Measurements from ENCODE around the gene RTF2. TPM values are rescaled to one million over a fixed set of nuclear protein-coding genes. Genes with fewer than 3 reads are reported as not detected.
"Not testable (repeated sequence)": the region's sequence is repeated elsewhere in the genome, so short reads cannot be mapped to it uniquely, and the experiment has no call there.

Gene RTF2
- total RNA-seq, 2 experiments from 2014 or later: 118 to 125 TPM

DNA sequence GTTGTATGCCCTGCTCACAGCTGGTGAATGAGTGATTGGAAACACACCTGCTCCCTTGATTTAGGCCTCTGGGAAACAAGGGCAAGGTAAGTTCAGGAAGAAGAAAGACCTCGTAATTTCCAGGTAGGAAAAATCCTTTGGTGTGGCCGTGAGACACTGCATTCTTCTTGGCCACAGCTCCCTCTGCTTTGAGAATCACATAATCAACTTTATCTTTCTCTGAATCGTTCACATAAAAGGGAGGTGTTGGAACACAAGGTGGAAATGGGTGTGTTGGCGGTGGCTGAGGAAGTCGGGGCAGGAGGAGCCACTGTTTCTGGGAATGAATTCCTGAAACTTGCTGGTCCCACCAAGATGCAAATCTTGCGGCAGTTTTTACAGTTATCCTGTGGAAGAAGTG lies 90.5 kb downstream of the RTF2 start:
- ChIA-PET POLR2A (no interaction called here), CTCF (no interaction called here)
- Mint-ChIP-seq H3K27me3 (ENCODE audit: low read depth) (peaks cover 10% of the 10 kb centered on the region), H3K4me1 (ENCODE audit: low read depth) (peaks cover 8% of the 10 kb centered on the region), H3K9me3 (ENCODE audit: insufficient read depth) (no peaks in the 10 kb centered on the region), H3K36me3 (ENCODE audit: low read depth) (no peaks in the 10 kb centered on the region), H3K4me3 (no peak overlapping the region), H3K27ac (no peak overlapping the region)
- DNase-seq: no peak
- no peak for ATAC-seq

GRCh38 chr20:56564526-56564925 lies 96.1 kb downstream of the RTF2 start:
- DNase-seq; H3K4me1 Mint-ChIP-seq (ENCODE audit: low read depth); H3K27ac Mint-ChIP-seq; H3K27me3 Mint-ChIP-seq (ENCODE audit: low read depth); H3K4me3 Mint-ChIP-seq; H3K9me3 Mint-ChIP-seq (ENCODE audit: insufficient read depth); H3K36me3 Mint-ChIP-seq (ENCODE audit: low read depth); POLR2A ChIA-PET; ATAC-seq; CTCF ChIA-PET: not testable (repeated sequence)

- ChIA-PET CTCF (no interaction called here), POLR2A (no interaction called here)
- H3K4me1 Mint-ChIP-seq (ENCODE audit: low read depth): no peaks in the 10 kb centered on the region
- no peaks in the 10 kb centered on the region for H3K36me3 Mint-ChIP-seq (ENCODE audit: low read depth)
- no peak overlapping the region for H3K27ac Mint-ChIP-seq
- no peak overlapping the region for H3K4me3 Mint-ChIP-seq
- ATAC-seq: no peak
- peaks cover 3% of the 10 kb centered on the region for H3K27me3 Mint-ChIP-seq (ENCODE audit: low read depth)
- DNase-seq: no peak
- no peaks in the 10 kb centered on the region for H3K9me3 Mint-ChIP-seq (ENCODE audit: insufficient read depth)
Measured at GRCh38 chr20:56565511-56565910, 97.1 kb downstream of the RTF2 start.

- H3K4me1 Mint-ChIP-seq (ENCODE audit: low read depth): no peaks in the 10 kb centered on the region
- H3K27me3 Mint-ChIP-seq (ENCODE audit: low read depth): peaks cover 1% of the 10 kb centered on the region
- H3K9me3 Mint-ChIP-seq (ENCODE audit: insufficient read depth): no peaks in the 10 kb centered on the region
- no peak overlapping the region for H3K27ac Mint-ChIP-seq
- POLR2A ChIA-PET: interaction anchor here (0.5 kb wide), 1 partner anchor 1850 kb away, joined by 5 read pairs; no protein-coding TSS in a partner anchor
- ATAC-seq (no peak), DNase-seq (no peak)
- H3K36me3 Mint-ChIP-seq (ENCODE audit: low read depth): no peaks in the 10 kb centered on the region
- CTCF ChIA-PET: interaction anchor here (0.8 kb wide), 1 partner anchor 16 kb away, joined by 4 read pairs; no protein-coding TSS in a partner anchor
- no peak overlapping the region for H3K4me3 Mint-ChIP-seq
Measured at GRCh38 chr20:56566621-56567020, 98.2 kb downstream of the RTF2 start.

Other genes starting within 250 kb of the RTF2 start
- not detected for gene MC3R, start 219.9 kb upstream of the RTF2 start, total RNA-seq
- gene FAM210B, start 109.7 kb upstream of the RTF2 start, total RNA-seq: 1 to 10 TPM; 5.2 to 5.4 TPM
- 10 to 100 TPM; 92.7 to 94.2 TPM for gene AURKA, start 76.4 kb upstream of the RTF2 start, total RNA-seq
- gene CSTF1, start 76.0 kb upstream of the RTF2 start, total RNA-seq: 10 to 100 TPM; 60.5 to 66.3 TPM
- gene CASS4, start 56.4 kb upstream of the RTF2 start, total RNA-seq: 10 to 100 TPM; 17.8 to 18.8 TPM
- gene FAM209A, start 56.1 kb downstream of the RTF2 start, total RNA-seq: 1 to 10 TPM; 1.6 to 2.1 TPM
- gene FAM209B, start 64.6 kb downstream of the RTF2 start, total RNA-seq: 1 to 10 TPM in 1 of 2 experiments, under 1 TPM in 1; 0.45 to 1.1 TPM
- gene TFAP2C, start 160.7 kb downstream of the RTF2 start, total RNA-seq: not detected

Data from activated CD8-positive, alpha-beta T cell treated with anti-CD3 and anti-CD28 coated beads, Interleukin-2, amount 10 ng/mL, durations not matched to agents 7 days and 5 days (primary cell).